ENCODE results near the gene CLCN1.
A peak's percentile ranks its signal among the peaks of the same experiment; 100 is the strongest.

The CLCN1 gene

GRCh38 chr7:143363016-143363937 lies 47.4 kb downstream of the CLCN1 start:
- DNase-seq (ENCODE audit: low spot score) = no peak

GRCh38 chr7:143367972-143368371 lies 52.1 kb downstream of the CLCN1 start:
- no peak for DNase-seq (ENCODE audit: low spot score)

- DNase-seq (ENCODE audit: low spot score) = no peak
These were observed 52.5 kb downstream of the CLCN1 start for GRCh38 chr7:143368387-143368786.

- DNase-seq (ENCODE audit: low spot score) = no peak
These were observed 54.1 kb downstream of the CLCN1 start for GRCh38 chr7:143369678-143370651.

- peak; percentile 28 for DNase-seq (ENCODE audit: low spot score)
These were observed 56.2 kb downstream of the CLCN1 start for GRCh38 chr7:143372070-143372469.

- no peak for DNase-seq (ENCODE audit: low spot score)
These were observed 57.4 kb downstream of the CLCN1 start for GRCh38 chr7:143373255-143373794.

GRCh38 chr7:143374561-143374960 lies 58.6 kb downstream of the CLCN1 start:
- DNase-seq (ENCODE audit: low spot score) = no peak

- no peak for DNase-seq (ENCODE audit: low spot score)
These were observed 59.6 kb downstream of the CLCN1 start for GRCh38 chr7:143375298-143376034.

GRCh38 chr7:143376396-143376795 lies 60.5 kb downstream of the CLCN1 start:
- DNase-seq (ENCODE audit: low spot score) = no peak

- DNase-seq (ENCODE audit: low spot score) = no peak
These were observed 63.8 kb downstream of the CLCN1 start for GRCh38 chr7:143379611-143380259.

GRCh38 chr7:143380260-143380645 lies 64.3 kb downstream of the CLCN1 start:
- peak; percentile 87 for DNase-seq (ENCODE audit: low spot score)

GRCh38 chr7:143380646-143381426 lies 64.9 kb downstream of the CLCN1 start, which contains the start of gene ZYX:
ZYX (plus strand) TSS chr7:143381345; CDS start chr7:143381572, 227 bp downstream.
- DNase-seq (ENCODE audit: low spot score) = peak; percentile 41

GRCh38 chr7:143381427-143382125 lies 65.7 kb downstream of the CLCN1 start:
- DNase-seq (ENCODE audit: low spot score) = no peak

GRCh38 chr7:143382126-143382790 lies 66.3 kb downstream of the CLCN1 start:
- no peak for DNase-seq (ENCODE audit: low spot score)

GRCh38 chr7:143382791-143383641 lies 67.1 kb downstream of the CLCN1 start:
- DNase-seq (ENCODE audit: low spot score) = no peak

GRCh38 chr7:143383642-143383957 lies 67.7 kb downstream of the CLCN1 start:
- no peak for DNase-seq (ENCODE audit: low spot score)

- DNase-seq (ENCODE audit: low spot score) = no peak
These were observed 68.2 kb downstream of the CLCN1 start for GRCh38 chr7:143384148-143384547.

Data from NAMALWA (cell line).